Endothelial cell (in vitro differentiated cells): ENCODE measurements around the gene FGF1. TPM values are rescaled to one million over a fixed set of nuclear protein-coding genes. Genes with fewer than 3 reads are reported as not detected.

Source experiments
- DNase-seq: peaks from one replicate; pipeline ENCODE4 v3.0.0; 2021; ENCODE audit warnings: low spot score
- H3K27ac Mint-ChIP-seq: one replicate; pipeline ENCODE4 v1.8.0; 2021; ENCODE audit warnings: mixed read lengths, inconsistent platforms; ENCODE audit not compliant: unreplicated experiment
- H3K27me3 Mint-ChIP-seq: one replicate; pipeline ENCODE4 v1.8.0; 2021; ENCODE audit warnings: mild to moderate bottlenecking, moderate library complexity, mixed read lengths, inconsistent platforms; ENCODE audit not compliant: unreplicated experiment
- H3K36me3 Mint-ChIP-seq: one replicate; pipeline ENCODE4 v1.8.0; 2021; ENCODE audit warnings: mild to moderate bottlenecking, low read depth, mixed read lengths, inconsistent platforms; ENCODE audit not compliant: unreplicated experiment
- H3K4me1 Mint-ChIP-seq: one replicate; pipeline ENCODE4 v1.8.0; 2021; ENCODE audit warnings: mild to moderate bottlenecking, mixed read lengths, inconsistent platforms; ENCODE audit not compliant: unreplicated experiment
- H3K4me3 Mint-ChIP-seq: one replicate; pipeline ENCODE4 v1.8.0; 2021; ENCODE audit warnings: mild to moderate bottlenecking, mixed read lengths, inconsistent platforms; ENCODE audit not compliant: unreplicated experiment
- H3K9me3 Mint-ChIP-seq: one replicate; pipeline ENCODE4 v1.8.0; 2021; ENCODE audit warnings: mixed read lengths, inconsistent platforms; ENCODE audit not compliant: unreplicated experiment
- total RNA-seq: library from RNA; stranded (reverse); fragmentation: NEBNext Ultra II Directional; extraction: Animal tissue kit (Norgen Biotek cat#: 25700); gene quantifications from one replicate; pipeline ENCODE4 v1.2.1, GENCODE V29; 2021; ENCODE audit not compliant: unreplicated experiment
- TF ChIP-seq, protein P1 (sequence below): fragments of 200-600 bp; sonication (generic); IDR thresholded peaks from one replicate; pipeline ENCODE4 v1.5.0; 2021; ENCODE audit warnings: antibody characterized with exemption; ENCODE audit not compliant: unreplicated experiment

FGF1 gene
- total RNA-seq, 1 donor from 2014 or later = 0.13 TPM

DNA sequence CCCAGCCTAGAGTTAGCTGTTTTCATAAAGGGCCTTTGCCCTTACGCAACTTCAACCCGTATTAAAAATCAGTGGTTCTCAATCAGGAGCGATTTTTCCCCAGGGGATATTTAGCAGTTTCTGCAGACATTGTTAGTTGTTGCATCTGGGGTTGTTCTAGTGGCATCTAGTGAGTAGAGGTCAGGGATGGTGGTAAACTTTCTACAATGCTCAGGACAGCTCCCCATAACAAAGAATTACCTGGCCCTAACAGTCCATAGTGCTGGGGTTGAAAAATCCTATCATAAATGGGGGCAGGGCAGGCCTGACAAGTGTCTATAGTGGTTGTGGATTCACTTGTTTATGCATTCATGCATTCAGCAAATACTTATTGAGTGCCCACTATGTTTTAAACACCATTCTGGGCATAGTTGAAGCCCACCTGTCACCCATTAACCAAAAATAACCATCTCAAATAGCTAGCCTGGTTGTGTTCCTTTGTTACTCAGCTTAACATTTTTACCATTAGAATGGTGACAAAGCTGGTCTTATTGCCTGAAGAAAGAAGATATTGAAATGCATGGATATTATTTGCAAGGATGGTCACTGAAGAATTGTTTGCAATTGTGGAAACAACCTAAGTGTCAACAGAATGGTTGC is 15.9 kb upstream of the FGF1 start:
- H3K4me1 Mint-ChIP-seq = peaks cover 6% of the 10 kb centered on the region
- H3K9me3 Mint-ChIP-seq = no peaks in the 10 kb centered on the region
- no peaks in the 10 kb centered on the region for H3K27me3 Mint-ChIP-seq
- H3K36me3 Mint-ChIP-seq = no peaks in the 10 kb centered on the region
- no peak overlapping the region for H3K4me3 Mint-ChIP-seq
- TF ChIP-seq, protein P1, sequence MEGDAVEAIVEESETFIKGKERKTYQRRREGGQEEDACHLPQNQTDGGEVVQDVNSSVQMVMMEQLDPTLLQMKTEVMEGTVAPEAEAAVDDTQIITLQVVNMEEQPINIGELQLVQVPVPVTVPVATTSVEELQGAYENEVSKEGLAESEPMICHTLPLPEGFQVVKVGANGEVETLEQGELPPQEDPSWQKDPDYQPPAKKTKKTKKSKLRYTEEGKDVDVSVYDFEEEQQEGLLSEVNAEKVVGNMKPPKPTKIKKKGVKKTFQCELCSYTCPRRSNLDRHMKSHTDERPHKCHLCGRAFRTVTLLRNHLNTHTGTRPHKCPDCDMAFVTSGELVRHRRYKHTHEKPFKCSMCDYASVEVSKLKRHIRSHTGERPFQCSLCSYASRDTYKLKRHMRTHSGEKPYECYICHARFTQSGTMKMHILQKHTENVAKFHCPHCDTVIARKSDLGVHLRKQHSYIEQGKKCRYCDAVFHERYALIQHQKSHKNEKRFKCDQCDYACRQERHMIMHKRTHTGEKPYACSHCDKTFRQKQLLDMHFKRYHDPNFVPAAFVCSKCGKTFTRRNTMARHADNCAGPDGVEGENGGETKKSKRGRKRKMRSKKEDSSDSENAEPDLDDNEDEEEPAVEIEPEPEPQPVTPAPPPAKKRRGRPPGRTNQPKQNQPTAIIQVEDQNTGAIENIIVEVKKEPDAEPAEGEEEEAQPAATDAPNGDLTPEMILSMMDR = no peak
- no peak overlapping the region for H3K27ac Mint-ChIP-seq
- DNase-seq = no peak

- H3K36me3 Mint-ChIP-seq = no peaks in the 10 kb centered on the region
- H3K4me3 Mint-ChIP-seq = no peak overlapping the region
- H3K27ac Mint-ChIP-seq = no peak overlapping the region
- no peak for DNase-seq
- H3K9me3 Mint-ChIP-seq = no peaks in the 10 kb centered on the region
- H3K4me1 Mint-ChIP-seq = peaks cover 12% of the 10 kb centered on the region
- TF ChIP-seq, protein P1 = no peak
- H3K27me3 Mint-ChIP-seq = no peaks in the 10 kb centered on the region
Observed at GRCh38 chr5:142700566-142700965, 14.7 kb upstream of the FGF1 start.

- DNase-seq = peak; percentile 90
- TF ChIP-seq, protein P1 = peak; percentile 96
- H3K4me3 Mint-ChIP-seq = no peak overlapping the region
- no peak overlapping the region for H3K27ac Mint-ChIP-seq
- no peaks in the 10 kb centered on the region for H3K36me3 Mint-ChIP-seq
- H3K9me3 Mint-ChIP-seq = no peaks in the 10 kb centered on the region
- no peaks in the 10 kb centered on the region for H3K27me3 Mint-ChIP-seq
- peaks cover 15% of the 10 kb centered on the region for H3K4me1 Mint-ChIP-seq
Observed at GRCh38 chr5:142699184-142699720, 13.4 kb upstream of the FGF1 start.

- TF ChIP-seq, protein P1 = no peak
- no peaks in the 10 kb centered on the region for H3K36me3 Mint-ChIP-seq
- H3K27me3 Mint-ChIP-seq = no peaks in the 10 kb centered on the region
- peaks cover 18% of the 10 kb centered on the region for H3K4me1 Mint-ChIP-seq
- H3K27ac Mint-ChIP-seq = no peak overlapping the region
- no peak for DNase-seq
- no peaks in the 10 kb centered on the region for H3K9me3 Mint-ChIP-seq
- H3K4me3 Mint-ChIP-seq = no peak overlapping the region
Observed at GRCh38 chr5:142698447-142699183, 12.7 kb upstream of the FGF1 start.
